Transverse colon (tissue), 3 donors: Measurements from ENCODE around the gene TMEM208.

Experiments used
- POLR2A ChIP-seq: fragments of 450-650 bp; IDR thresholded peaks from one replicate; pipeline ENCODE4 v1.6.1; 2016; ENCODE audit warnings: antibody characterized with exemption, mild to moderate bottlenecking, moderate library complexity
- TF ChIP-seq, protein P1 (sequence below), 5 experiments: fragments of 200-600 bp in 3 of 5; fragments of 450-650 bp in 2 of 5; sonication (generic) in 3 of 5; IDR thresholded peaks; 1 replicate in 2 of 5; 2 replicates in 3 of 5; pipeline ENCODE4 v1.5.1; 2016 to 2017; ENCODE audit warnings: antibody characterized with exemption in 5 of 5, inconsistent platforms in 3 of 5, mild to moderate bottlenecking in 2 of 5, moderate library complexity in 1 of 5

DNA sequence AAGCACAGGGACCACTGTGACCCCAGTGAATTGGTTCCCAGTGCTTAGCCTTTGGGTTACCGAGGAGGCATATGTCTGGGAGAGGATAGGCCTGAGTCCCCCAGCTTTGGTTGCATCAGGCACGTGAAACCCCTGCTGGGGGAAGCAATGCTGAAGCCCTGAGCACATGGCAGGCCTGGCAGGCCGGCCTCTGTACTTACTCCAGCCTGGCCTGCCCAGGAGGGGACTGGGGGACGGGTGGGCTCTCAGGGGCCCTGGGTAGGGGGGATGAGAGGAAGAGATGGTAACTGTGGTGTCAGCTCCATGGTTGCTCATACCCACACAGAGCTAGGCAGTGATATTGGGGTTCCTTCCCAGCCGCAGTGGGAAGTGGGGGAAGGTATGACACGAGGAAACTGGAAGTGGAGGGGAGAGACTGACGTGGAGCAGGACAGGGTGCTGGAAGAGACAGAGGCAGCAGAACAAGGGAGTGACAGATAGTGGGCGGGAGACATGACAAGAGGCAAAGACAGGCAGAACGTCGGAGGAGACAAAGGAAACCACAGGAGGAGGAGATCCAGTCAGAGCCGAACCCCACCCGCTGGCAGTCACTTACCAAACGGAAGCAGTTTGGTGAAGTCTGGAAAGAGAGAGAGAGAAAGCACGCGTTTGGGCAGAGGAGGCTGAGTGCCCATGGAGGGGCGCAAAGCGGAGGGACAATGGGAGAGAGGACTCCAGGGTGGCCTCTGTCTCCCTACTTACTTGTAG is 9.1 kb downstream of the TMEM208 start:
- TF ChIP-seq, protein P1, sequence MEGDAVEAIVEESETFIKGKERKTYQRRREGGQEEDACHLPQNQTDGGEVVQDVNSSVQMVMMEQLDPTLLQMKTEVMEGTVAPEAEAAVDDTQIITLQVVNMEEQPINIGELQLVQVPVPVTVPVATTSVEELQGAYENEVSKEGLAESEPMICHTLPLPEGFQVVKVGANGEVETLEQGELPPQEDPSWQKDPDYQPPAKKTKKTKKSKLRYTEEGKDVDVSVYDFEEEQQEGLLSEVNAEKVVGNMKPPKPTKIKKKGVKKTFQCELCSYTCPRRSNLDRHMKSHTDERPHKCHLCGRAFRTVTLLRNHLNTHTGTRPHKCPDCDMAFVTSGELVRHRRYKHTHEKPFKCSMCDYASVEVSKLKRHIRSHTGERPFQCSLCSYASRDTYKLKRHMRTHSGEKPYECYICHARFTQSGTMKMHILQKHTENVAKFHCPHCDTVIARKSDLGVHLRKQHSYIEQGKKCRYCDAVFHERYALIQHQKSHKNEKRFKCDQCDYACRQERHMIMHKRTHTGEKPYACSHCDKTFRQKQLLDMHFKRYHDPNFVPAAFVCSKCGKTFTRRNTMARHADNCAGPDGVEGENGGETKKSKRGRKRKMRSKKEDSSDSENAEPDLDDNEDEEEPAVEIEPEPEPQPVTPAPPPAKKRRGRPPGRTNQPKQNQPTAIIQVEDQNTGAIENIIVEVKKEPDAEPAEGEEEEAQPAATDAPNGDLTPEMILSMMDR (IDR thresholded peaks at IDR 0.05), result no peak
- no peak for TF ChIP-seq POLR2A
